GM19043 (cell line): ENCODE data around the gene CITED2.

Source experiments
- ATAC-seq: cut with Tn5 transposase; IDR thresholded peaks from one replicate; pipeline ENCODE4 v1.9.1; 2021; ENCODE audit warnings: low read depth; ENCODE audit not compliant: unreplicated experiment

Gene CITED2

GRCh38 chr6:139386404-139386803 lies 12.0 kb upstream of the CITED2 start:
- no peak for ATAC-seq

GRCh38 chr6:139381216-139381865 lies 6.9 kb upstream of the CITED2 start:
- ATAC-seq = no peak

- ATAC-seq = no peak
Observed at GRCh38 chr6:139380611-139381010, 6.2 kb upstream of the CITED2 start.

GRCh38 chr6:139380168-139380567 lies 5.7 kb upstream of the CITED2 start:
- ATAC-seq = no peak

GRCh38 chr6:139378882-139379341 lies 4.5 kb upstream of the CITED2 start:
- ATAC-seq = no peak

- ATAC-seq = no peak
Observed at GRCh38 chr6:139378226-139378625, 3.8 kb upstream of the CITED2 start.

- no peak for ATAC-seq
Observed at GRCh38 chr6:139376604-139377218, 2.3 kb upstream of the CITED2 start.

GRCh38 chr6:139376017-139376330 lies 1.5 kb upstream of the CITED2 start:
- no peak for ATAC-seq

GRCh38 chr6:139375226-139376016 lies 973 bp upstream of the CITED2 start:
- peak; percentile 53 for ATAC-seq

GRCh38 chr6:139373928-139374356 lies 506 bp downstream of the CITED2 start:
- ATAC-seq = peak; percentile 9

- peak; percentile 22 for ATAC-seq
Observed at GRCh38 chr6:139373154-139373927, 1.1 kb downstream of the CITED2 start.

- ATAC-seq = no peak
Observed at GRCh38 chr6:139372326-139373153, 1.9 kb downstream of the CITED2 start.

- no peak for ATAC-seq
Observed at GRCh38 chr6:139371421-139372203, 2.8 kb downstream of the CITED2 start.

- ATAC-seq = no peak
Observed at GRCh38 chr6:139370999-139371345, 3.5 kb downstream of the CITED2 start.

- no peak for ATAC-seq
Observed at GRCh38 chr6:139370283-139370998, 4.0 kb downstream of the CITED2 start.

GRCh38 chr6:139369568-139370282 lies 4.7 kb downstream of the CITED2 start:
- ATAC-seq = no peak

- ATAC-seq = no peak
Observed at GRCh38 chr6:139369068-139369467, 5.4 kb downstream of the CITED2 start.

- no peak for ATAC-seq
Observed at GRCh38 chr6:139368661-139369060, 5.8 kb downstream of the CITED2 start.
